ENCODE data around the gene ABTB1.
A peak's percentile ranks its signal among the peaks of the same experiment; 100 is the strongest.

The ABTB1 gene

GRCh38 chr3:127655641-127656040 is 17.1 kb upstream of the ABTB1 start:
- Histone ChIP-seq H2AFZ (ENCODE audit: low read depth, low read length) (peak overlapping the region; percentile 53; the same call in 1 of the 2 replicates), H3K9me3 (ENCODE audit: insufficient read depth, low read length) (no peaks in the 10 kb centered on the region), H3K27ac (ENCODE audit: low read length) (no peak overlapping the region), H3K79me2 (ENCODE audit: low read length) (no peaks in the 10 kb centered on the region), H3K9ac (ENCODE audit: low read length) (no peak overlapping the region), H3K4me1 (ENCODE audit: low read length) (peaks cover 20% of the 10 kb centered on the region), H3K36me3 (replicated peaks; ENCODE audit: low read depth, low read length) (no peaks in the 10 kb centered on the region), H3K4me3 (ENCODE audit: low read length) (no peak overlapping the region), H3K4me2 (ENCODE audit: low read length) (no peak overlapping the region), H3K27me3 (ENCODE audit: low read depth, low read length) (no peaks in the 10 kb centered on the region), H4K20me1 (ENCODE audit: insufficient read depth, low read length) (no peaks in the 10 kb centered on the region)
- TF ChIP-seq EZH2phosphoT487 (IDR thresholded peaks at IDR 0.05; ENCODE audit: low read depth) (no peak), CTCF (IDR thresholded peaks at IDR 0.05; ENCODE audit: low read depth, low read length) (no peak)

DNA sequence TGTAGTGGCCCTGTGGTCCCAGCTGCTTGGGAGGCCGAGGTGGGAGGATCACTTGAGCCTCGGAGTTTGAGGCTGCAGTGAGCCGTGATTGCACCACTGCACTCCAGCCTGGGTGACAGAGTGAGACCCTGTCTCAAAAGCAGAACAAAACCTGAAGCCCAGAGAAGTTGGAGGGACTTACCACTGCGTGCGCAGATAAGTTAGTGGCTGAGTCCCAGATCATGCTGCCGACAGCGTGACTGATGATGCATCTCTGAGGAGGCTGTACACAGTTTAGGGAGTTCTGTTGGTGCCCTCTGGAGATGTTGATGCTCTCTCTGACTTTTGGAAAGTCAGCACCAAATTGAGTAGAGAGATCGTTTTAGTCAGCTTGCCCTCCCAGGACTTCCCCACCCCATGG is 15.8 kb upstream of the ABTB1 start:
- Histone ChIP-seq H3K9me3 (ENCODE audit: insufficient read depth, low read length) (no peaks in the 10 kb centered on the region), H3K36me3 (replicated peaks; ENCODE audit: low read depth, low read length) (no peaks in the 10 kb centered on the region), H3K4me1 (ENCODE audit: low read length) (peaks cover 20% of the 10 kb centered on the region), H3K27me3 (ENCODE audit: low read depth, low read length) (no peaks in the 10 kb centered on the region), H3K4me2 (ENCODE audit: low read length) (no peak overlapping the region), H3K9ac (ENCODE audit: low read length) (no peak overlapping the region), H2AFZ (ENCODE audit: low read depth, low read length) (no peak overlapping the region), H3K27ac (ENCODE audit: low read length) (no peak overlapping the region), H3K4me3 (ENCODE audit: low read length) (no peak overlapping the region), H4K20me1 (ENCODE audit: insufficient read depth, low read length) (no peaks in the 10 kb centered on the region), H3K79me2 (ENCODE audit: low read length) (no peaks in the 10 kb centered on the region)
- TF ChIP-seq CTCF (IDR thresholded peaks at IDR 0.05; ENCODE audit: low read depth, low read length) (no peak), EZH2phosphoT487 (IDR thresholded peaks at IDR 0.05; ENCODE audit: low read depth) (no peak)

DNA sequence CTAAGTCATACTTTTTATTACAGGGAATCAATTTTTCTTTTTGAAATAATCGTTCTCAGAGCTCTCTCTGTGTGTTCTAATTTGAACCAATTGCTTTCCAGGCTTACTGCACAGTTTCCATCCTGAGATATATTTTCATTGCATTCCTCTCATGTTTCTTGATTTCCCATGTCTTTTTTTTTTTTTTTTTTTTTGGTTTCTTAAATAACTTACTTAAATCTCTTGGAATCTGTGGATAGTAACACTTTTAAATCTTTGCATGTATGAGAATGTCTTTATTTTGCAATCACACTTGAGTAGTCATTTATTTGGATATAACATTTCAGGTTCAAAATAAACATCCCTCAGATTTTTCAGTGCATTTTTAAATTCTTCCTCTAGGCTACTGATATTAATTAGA is 14.5 kb upstream of the ABTB1 start:
- no peak overlapping the region for H3K27ac ChIP-seq (ENCODE audit: low read length)
- H3K36me3 ChIP-seq (replicated peaks; ENCODE audit: low read depth, low read length) = no peaks in the 10 kb centered on the region
- no peak overlapping the region for H3K4me3 ChIP-seq (ENCODE audit: low read length)
- no peak overlapping the region for H3K9ac ChIP-seq (ENCODE audit: low read length)
- no peak overlapping the region for H3K4me2 ChIP-seq (ENCODE audit: low read length)
- no peaks in the 10 kb centered on the region for H3K79me2 ChIP-seq (ENCODE audit: low read length)
- H3K27me3 ChIP-seq (ENCODE audit: low read depth, low read length) = no peaks in the 10 kb centered on the region
- H3K9me3 ChIP-seq (ENCODE audit: insufficient read depth, low read length) = no peaks in the 10 kb centered on the region
- no peak for TF ChIP-seq EZH2phosphoT487 (IDR thresholded peaks at IDR 0.05; ENCODE audit: low read depth)
- TF ChIP-seq CTCF (IDR thresholded peaks at IDR 0.05; ENCODE audit: low read depth, low read length) = no peak
- H4K20me1 ChIP-seq (ENCODE audit: insufficient read depth, low read length) = no peaks in the 10 kb centered on the region
- H2AFZ ChIP-seq (ENCODE audit: low read depth, low read length) = no peak overlapping the region
- peaks cover 10% of the 10 kb centered on the region; the same call in 1 of the 2 replicates for H3K4me1 ChIP-seq (ENCODE audit: low read length)

DNA sequence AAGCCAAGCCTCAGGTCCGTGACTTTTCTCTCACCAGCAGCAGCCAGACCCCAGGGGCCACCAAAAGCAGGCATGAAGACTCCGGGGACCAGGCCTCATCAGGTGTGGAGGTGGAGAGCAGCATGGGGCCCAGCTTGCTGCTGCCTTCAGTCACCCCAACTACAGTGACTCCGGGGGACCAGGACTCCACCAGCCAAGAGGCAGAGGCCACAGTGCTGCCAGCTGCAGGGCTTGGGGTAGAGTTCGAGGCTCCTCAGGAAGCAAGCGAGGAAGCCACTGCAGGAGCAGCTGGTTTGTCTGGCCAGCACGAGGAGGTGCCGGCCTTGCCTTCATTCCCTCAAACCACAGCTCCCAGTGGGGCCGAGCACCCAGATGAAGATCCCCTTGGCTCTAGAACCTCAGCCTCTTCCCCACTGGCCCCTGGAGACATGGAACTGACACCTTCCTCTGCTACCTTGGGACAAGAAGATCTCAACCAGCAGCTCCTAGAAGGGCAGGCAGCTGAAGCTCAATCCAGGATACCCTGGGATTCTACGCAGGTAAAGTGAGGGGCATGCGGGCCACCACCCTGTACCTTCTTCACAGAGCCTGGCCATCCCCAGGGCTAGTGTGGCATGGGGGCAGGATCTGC is 12.0 kb upstream of the ABTB1 start:
- Histone ChIP-seq H3K4me3 (ENCODE audit: low read length) (no peak overlapping the region), H3K4me2 (ENCODE audit: low read length) (no peak overlapping the region), H3K9ac (ENCODE audit: low read length) (no peak overlapping the region), H3K27ac (ENCODE audit: low read length) (no peak overlapping the region), H2AFZ (ENCODE audit: low read depth, low read length) (no peak overlapping the region), H3K27me3 (ENCODE audit: low read depth, low read length) (peaks cover 7% of the 10 kb centered on the region), H3K36me3 (replicated peaks; ENCODE audit: low read depth, low read length) (no peaks in the 10 kb centered on the region), H3K4me1 (ENCODE audit: low read length) (peaks cover 8% of the 10 kb centered on the region), H3K79me2 (ENCODE audit: low read length) (no peaks in the 10 kb centered on the region), H4K20me1 (ENCODE audit: insufficient read depth, low read length) (no peaks in the 10 kb centered on the region), H3K9me3 (ENCODE audit: insufficient read depth, low read length) (no peaks in the 10 kb centered on the region)
- TF ChIP-seq EZH2phosphoT487 (IDR thresholded peaks at IDR 0.05; ENCODE audit: low read depth) = no peak
- TF ChIP-seq CTCF (IDR thresholded peaks at IDR 0.05; ENCODE audit: low read depth, low read length) = no peak

Measured in OCI-LY3 (cell line).